ENCODE results near the gene C11orf58. TPM values are rescaled to one million over a fixed set of nuclear protein-coding genes. Genes with fewer than 3 reads are reported as not detected.

The C11orf58 gene
- 104 and 121 TPM in 2 replicates for total RNA-seq

DNA sequence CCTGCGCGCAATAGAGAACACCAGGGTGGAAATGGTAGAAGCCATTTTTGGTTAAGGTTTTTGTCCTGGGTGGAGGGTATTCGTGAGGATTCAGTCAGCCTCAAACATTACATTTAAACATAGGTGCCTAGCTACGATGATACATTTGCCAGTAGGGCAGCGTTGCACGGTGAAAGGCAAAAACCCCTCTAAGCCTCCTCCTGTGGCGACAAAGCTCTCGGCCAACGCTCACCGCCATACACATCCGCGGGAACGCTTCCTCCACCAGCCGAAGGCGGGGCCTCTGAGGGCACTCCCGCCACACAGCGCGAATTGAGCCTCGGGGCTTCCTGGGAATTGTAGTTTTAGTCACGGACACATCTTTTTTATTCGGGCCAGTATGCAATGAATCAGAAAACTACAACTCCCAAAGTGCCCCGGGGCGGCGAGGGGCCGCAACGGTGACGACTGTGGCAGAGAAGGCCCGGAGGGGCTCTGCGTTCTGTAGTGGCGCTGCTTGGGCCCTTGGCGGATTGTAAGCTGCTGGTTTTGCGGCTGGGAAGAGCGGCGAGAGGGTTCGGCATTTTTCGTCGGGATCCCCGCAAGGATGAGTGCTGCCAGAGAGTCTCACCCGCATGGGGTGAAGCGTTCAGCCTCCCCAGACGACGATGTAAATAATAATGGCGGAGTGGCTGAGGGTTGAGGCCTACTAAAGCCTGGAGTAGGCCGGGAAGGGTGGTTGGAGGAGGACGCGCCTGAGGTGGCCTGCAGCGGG lies at the start of gene C11orf58:
Gene C11orf58 (plus strand): TSS at position 455 of the 754 bp plus-strand sequence. CDS start 132 bp downstream, at position 587.

